Coronary artery (tissue), 2 donors: Measurements from ENCODE around the gene ARHGAP23.
A peak's percentile ranks its signal among the peaks of the same experiment; 100 is the strongest.
"Not testable (repeated sequence)": the region's sequence is repeated elsewhere in the genome, so short reads cannot be mapped to it uniquely, and the experiment has no call there.

ENCODE experiments used
- DNase-seq: peaks from one replicate; pipeline ENCODE4 v3.0.0-alpha.2; 2017; ENCODE audit warnings: low spot score
- H3K27ac ChIP-seq, 2 donors: fragments of 200-600 bp; sonication (generic); one replicate each; pipeline ENCODE4 v1.5.1; 2016 to 2019
- H3K4me3 ChIP-seq: fragments of 200-600 bp; sonication (generic); 2 replicates; pipeline ENCODE4 v1.5.1; 2016; ENCODE audit warnings: mild to moderate bottlenecking, moderate library complexity
- TF ChIP-seq, protein P1 (sequence below): fragments of 200-600 bp; sonication (generic); IDR thresholded peaks from one replicate; pipeline ENCODE4 v1.5.1; 2019; ENCODE audit warnings: antibody characterized with exemption

The ARHGAP23 gene

DNA sequence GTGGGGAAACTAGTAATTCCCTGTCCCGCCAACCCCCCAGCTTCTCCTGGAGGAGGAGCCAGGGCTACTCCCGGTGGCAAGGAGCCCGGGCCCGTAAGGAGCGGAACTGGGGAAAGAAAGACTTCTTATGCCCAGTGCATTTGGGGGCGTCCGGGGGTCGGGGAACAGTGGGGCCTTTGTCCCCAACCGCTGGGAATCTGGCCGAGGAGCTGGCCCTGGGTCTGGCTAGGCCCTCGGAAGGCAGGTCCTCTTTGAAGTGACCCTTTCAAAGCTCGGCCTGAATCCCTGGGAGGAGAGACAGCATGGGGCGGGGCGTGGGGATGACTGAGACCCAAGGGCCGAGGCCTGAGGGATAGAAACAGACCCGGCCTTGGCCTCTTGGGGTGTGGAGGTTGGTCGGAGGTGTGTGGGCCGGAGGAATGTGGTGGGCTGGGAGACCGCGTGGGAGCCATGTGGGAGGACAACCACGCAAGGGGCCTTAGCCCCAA, 6.0 kb downstream of the ARHGAP23 start:
- TF ChIP-seq, protein P1, sequence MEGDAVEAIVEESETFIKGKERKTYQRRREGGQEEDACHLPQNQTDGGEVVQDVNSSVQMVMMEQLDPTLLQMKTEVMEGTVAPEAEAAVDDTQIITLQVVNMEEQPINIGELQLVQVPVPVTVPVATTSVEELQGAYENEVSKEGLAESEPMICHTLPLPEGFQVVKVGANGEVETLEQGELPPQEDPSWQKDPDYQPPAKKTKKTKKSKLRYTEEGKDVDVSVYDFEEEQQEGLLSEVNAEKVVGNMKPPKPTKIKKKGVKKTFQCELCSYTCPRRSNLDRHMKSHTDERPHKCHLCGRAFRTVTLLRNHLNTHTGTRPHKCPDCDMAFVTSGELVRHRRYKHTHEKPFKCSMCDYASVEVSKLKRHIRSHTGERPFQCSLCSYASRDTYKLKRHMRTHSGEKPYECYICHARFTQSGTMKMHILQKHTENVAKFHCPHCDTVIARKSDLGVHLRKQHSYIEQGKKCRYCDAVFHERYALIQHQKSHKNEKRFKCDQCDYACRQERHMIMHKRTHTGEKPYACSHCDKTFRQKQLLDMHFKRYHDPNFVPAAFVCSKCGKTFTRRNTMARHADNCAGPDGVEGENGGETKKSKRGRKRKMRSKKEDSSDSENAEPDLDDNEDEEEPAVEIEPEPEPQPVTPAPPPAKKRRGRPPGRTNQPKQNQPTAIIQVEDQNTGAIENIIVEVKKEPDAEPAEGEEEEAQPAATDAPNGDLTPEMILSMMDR, result no peak
- DNase-seq, result no peak
- Histone ChIP-seq H3K4me3 (no peak overlapping the region), H3K27ac (peak overlapping the region; percentile 30 to 64)

DNA sequence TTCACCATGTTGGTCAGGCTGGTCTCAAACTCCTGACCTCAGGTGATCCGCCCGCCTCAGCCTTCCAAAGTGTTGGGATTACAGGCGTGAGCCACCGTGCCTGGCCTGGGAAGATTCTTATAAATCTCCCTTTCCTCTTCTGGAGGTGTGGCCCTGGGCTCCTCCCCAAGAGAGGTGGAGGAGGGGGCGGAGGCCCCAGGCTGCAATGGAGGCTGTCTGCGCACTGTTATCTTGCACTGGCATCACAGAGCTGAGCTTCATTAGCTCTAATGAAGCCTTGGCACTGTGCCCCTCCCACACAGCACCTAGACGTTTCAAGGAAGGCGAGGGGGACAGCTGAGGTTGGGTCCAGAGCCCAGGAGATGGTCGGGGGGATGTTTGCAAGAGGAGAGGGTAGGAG, 7.5 kb downstream of the ARHGAP23 start:
- TF ChIP-seq, protein P1, result no peak
- DNase-seq, result no peak
- H3K4me3 ChIP-seq, result no peak overlapping the region
- peak overlapping the region in 1 of 2 donors; percentile 64 for H3K27ac ChIP-seq

DNA sequence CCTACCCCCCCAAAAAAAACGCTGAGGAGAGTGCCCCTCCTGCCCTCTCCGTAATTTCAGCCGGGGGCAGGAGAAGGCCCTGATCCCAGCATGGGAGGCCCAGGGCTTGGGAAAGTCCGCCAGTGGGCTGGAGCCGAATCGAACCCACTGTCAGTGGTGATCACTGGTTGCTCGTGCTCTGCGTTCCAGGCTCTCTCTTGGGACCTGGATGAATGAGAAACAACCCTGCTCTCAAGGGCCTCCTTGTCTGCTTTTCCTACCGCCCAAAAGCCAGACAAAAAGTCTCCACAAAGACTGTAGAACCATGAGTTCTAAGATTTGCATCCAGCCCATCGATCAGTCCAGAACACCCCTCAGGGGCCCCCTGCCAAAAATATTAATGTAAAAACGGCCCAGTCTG, 8.1 kb downstream of the ARHGAP23 start:
- TF ChIP-seq, protein P1, result no peak
- peak overlapping the region; percentile 31 to 64 for H3K27ac ChIP-seq
- DNase-seq, result no peak
- H3K4me3 ChIP-seq, result no peak overlapping the region

DNA sequence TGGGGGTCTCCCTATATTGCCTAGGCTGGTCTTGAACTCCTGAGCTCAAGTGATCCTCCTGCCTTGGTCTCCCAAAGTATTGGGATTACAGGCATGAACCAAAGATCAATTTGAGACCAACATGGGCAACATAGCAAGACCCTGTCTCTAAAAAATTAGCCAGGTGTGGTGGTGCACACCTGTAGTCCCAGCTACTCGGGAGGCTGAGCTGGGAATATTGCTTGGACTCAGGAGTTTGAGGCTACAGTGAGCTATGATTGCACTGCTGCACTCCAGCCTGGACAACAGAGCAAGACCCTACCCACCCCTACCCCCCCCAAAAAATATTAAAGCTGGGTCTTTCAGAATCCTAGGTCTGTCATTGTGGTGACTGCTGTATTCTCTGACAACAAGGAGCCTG, 9.0 kb downstream of the ARHGAP23 start:
- not testable (repeated sequence) for DNase-seq, H3K4me3 ChIP-seq
- H3K27ac ChIP-seq, result peak overlapping the region in 1 of 2 donors; percentile 14

DNA sequence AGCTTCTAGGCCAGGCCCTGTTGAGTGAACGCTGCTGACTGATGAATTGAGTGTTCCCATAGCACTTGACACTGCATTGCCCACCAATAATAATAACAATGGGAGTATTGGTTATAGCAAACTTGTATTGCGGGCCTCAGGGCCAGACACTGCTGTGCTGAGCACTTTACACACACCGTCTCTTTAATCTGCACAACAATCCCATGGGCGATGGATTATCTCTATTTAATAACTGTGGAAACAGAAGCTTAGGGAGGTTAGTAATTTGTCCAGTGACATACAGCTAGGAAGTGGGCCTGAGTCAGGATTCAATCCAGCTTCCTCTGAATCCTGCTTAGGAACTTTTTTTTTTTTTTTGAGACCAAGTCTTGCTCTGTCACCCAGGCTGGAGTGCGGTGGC, 11.2 kb downstream of the ARHGAP23 start:
- TF ChIP-seq, protein P1, result no peak
- Histone ChIP-seq H3K27ac (peak overlapping the region in 1 of 2 donors; percentile 50), H3K4me3 (no peak overlapping the region)
- no peak for DNase-seq

DNA sequence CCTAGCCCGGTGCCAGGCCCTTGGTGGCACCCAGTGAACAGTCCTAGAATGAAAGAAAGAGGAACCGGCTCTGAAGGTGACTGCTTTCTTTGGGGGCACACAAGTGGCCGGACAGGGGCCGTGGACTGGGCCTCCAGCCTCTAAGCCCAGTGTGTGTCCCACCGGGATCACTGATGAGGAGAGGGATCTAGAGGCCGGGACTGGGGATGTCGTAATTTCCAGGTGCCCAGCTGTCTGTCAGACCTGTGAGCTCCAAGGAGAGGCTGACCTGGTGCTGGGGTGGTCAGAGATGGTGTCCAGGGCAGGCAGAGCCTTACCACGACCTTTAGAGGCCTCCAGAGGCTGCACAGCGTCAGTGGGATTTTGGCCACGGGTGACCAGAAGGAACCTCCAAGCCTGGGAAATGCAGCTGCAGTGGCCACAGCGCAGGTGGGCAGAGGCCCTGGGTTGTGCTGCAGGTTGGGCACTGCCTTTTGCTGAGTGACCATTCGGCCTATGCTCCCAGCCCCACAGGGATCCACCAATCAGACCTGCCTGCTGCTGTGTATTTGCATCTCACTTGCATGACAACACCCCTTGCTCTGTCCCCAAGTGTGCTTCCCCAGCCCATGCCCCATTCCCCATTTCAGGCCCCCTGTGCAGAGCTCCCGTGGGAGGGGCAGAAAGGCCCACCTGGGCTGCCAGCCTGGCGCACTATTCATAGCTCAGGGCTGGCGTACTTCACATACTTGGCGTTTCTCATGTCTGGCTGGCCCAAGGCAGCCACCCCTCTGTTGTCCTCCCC, 12.5 kb downstream of the ARHGAP23 start:
- Histone ChIP-seq H3K4me3 (no peak overlapping the region), H3K27ac (peak overlapping the region; percentile 78 to 87)
- no peak for DNase-seq
- TF ChIP-seq, protein P1, result no peak

DNA sequence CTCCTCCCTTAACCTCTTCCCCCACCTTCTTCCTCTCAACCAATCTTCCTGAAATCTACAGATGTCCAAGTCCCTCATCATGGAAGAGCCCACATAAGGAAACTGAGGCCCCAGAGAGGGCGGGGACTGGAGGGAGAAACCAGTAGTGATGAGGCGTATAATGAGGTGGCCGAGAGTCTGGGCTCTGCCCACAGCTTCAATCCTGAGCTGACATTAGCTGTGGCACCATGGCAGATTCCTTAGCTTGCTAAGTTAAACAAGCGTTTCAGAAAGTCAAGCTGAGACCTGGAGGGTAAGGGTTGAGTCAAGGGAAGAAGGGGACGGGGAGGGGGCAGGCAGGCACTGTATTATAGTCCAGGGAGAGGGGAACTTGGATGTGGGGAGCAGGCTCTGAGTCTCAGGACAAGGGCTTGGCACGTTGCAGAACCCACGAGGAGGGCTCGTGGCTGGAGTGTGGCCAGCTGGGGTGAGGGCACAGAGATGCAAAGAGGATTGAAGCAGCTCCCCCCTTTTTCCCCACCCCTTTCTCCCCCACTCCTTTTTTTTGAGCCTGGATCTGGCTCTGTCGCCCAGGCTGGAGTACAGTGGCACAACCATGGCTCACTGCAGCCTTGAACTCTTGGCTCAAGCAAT, 13.3 kb downstream of the ARHGAP23 start:
- no peak overlapping the region for H3K4me3 ChIP-seq
- H3K27ac ChIP-seq, result peak overlapping the region; percentile 78 to 87
- DNase-seq, result no peak
- TF ChIP-seq, protein P1, result no peak
